ENCODE data around the gene ZNF423.
"Not testable (repeated sequence)": the region's sequence is repeated elsewhere in the genome, so short reads cannot be mapped to it uniquely, and the experiment has no call there.

ZNF423 gene

GRCh38 chr16:49684696-49685095 is 171.2 kb downstream of the ZNF423 start:
- DNase-seq: no peak

- no peak for DNase-seq
Measured at GRCh38 chr16:49682577-49683165, 173.2 kb downstream of the ZNF423 start.

DNA sequence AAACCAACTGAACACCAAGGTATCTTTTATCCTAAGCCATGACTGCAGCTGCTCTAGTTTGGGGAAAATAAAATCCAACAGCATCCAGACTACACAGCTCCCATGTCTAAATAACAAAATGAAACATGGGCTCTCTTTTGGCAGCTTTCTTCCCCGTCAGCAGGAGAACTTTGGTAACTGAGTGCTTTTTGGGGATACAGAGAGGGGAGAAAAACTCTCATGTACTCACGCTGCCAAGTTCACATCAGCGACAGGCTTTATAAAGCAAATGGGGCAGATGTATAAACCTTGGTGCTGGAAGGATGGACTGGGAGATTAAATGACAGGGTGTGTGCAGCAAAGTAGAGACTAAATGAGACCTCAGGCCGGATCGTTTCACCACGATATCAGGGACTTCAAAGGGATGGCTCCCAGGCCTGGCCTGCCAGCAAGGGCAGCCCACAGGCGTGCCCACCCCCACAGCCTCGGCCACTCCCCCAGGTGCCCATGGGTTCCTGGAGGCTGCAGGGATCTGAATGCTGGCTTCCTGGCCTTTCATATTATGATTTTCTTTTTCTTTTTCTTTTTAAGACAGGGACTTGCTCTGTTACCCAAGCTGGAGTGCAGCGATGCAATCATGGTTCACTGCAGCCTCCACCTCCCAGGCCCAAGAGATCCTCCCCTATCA is 174.6 kb downstream of the ZNF423 start:
- no peak for DNase-seq

- DNase-seq: no peak
Measured at GRCh38 chr16:49679095-49679494, 176.8 kb downstream of the ZNF423 start.

GRCh38 chr16:49677661-49678060 is 178.3 kb downstream of the ZNF423 start:
- DNase-seq: not testable (repeated sequence)

- no peak for DNase-seq
Measured at GRCh38 chr16:49675413-49675812, 180.5 kb downstream of the ZNF423 start.

GRCh38 chr16:49674990-49675389 is 180.9 kb downstream of the ZNF423 start:
- DNase-seq: no peak

- no peak for DNase-seq
Measured at GRCh38 chr16:49674351-49674851, 181.5 kb downstream of the ZNF423 start.

DNA sequence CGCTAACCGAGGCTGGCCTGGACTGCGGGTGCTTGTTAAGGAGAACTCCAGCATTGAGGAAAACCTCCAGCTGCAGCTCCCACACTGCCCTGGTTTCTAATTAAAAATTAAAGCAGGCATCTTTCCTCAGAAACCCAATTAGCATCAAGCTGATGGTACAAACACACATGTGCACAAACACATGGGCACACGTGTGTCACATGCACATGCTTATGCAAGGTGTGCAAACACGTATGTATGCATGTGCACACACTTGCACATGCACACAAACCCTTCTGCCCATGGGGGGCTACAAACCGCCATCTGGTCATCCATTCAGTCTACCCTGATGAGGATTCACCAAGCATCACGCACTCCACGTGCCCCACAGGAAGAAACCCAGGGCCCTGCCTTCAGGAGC is 182.5 kb downstream of the ZNF423 start:
- no peak for DNase-seq

DNA sequence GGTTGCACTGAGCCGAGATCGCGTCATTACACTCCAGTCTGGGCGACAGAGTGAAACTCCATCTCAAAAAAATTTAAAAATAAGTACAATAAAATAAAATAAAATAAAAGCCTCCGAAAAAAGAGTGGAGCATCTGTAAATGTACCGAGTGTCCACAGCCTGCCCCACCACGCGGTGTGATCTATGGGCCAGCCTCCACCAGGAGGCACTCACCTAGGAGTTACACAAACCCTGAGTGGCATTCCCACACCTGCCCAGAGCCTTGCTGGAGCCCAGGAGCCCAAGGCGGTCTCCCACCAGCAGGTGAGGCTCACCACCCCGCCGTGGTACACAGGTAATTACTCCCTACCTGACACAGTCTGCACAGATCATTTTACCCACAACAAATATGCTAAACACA is 183.2 kb downstream of the ZNF423 start:
- DNase-seq: no peak

- DNase-seq: no peak
Measured at GRCh38 chr16:49671333-49671732, 184.6 kb downstream of the ZNF423 start.

GRCh38 chr16:49670627-49671026 is 185.3 kb downstream of the ZNF423 start:
- DNase-seq: no peak

- no peak for DNase-seq
Measured at GRCh38 chr16:49665482-49666230, 190.3 kb downstream of the ZNF423 start.

DNA sequence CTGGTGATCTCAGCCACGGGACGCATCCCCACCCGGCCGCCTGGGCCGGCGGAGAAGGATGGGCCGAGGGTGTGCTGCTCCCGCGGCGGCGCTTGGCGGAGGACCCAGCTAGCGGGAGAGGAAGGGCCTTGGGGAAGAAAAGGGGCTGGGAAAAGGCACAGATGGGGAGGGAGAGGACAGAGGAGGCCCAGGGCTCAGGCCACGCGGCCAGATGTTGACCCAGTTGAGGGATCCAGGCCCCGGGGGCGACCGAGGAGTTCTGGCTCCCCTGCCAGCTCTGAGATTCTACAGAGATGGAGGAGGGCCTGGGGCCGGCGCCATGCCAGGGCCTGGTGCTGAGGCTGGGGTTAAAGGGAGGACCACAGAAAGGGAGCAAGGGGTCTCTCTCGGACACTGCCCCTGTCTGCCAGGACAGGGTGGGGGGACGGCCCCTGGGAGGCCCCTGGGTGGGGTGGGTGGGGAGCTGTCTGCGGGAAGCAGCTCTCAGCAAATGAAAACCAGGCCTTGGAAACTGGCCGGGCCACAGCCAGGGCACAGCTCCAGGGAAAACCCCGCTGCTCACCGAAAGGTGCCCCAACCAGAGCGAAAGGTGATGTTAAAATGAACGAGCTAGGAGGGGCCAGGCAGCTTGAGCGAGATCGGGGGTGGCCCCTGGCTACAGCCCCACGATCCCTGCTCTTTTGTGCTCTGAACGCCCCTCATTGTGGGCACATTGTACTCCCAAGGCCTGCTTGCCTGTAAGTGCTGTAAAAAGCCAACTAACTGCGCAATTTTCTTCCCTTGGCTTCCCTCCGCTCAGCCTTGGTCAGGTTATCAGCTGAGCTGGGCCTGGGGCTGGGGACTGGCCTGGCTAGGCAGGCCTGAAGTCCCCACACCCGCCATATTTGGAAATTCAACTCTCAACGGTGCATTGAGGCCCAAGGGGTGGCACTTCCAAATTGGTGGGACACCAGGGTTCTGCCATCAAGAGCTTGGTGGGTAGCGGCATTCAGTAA is 191.4 kb downstream of the ZNF423 start:
- no peak for DNase-seq

- DNase-seq: no peak
Measured at GRCh38 chr16:49663081-49664065, 192.5 kb downstream of the ZNF423 start.

DNA sequence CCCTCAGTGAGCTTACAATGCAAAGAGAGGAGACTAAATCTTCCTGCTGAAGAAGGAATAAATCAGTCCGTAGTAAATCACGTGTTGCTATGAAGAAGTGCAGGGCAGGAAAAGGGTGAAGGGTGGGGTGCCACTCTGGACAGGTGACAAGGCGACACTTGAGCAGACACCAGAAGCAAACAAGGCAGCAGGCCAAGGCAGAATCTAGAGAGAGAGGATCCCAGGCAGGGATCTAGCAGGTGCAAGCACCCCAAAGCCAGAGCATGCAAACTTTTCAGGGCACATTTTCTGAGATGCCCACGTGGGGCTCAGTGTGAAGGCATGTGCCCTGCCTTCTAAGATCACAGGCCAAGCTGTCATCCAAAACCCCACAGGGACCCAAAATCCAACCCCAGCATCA is 193.3 kb downstream of the ZNF423 start:
- DNase-seq: no peak

- no peak for DNase-seq
Measured at GRCh38 chr16:49661465-49662187, 194.3 kb downstream of the ZNF423 start.

- DNase-seq: no peak
Measured at GRCh38 chr16:49660626-49661025, 195.3 kb downstream of the ZNF423 start.

- no peak for DNase-seq
Measured at GRCh38 chr16:49659356-49659755, 196.6 kb downstream of the ZNF423 start.

- no peak for DNase-seq
Measured at GRCh38 chr16:49658531-49658930, 197.4 kb downstream of the ZNF423 start.
